Prostate gland (tissue), 2 donors: Measurements from ENCODE around the gene NAT14. TPM values are rescaled to one million over a fixed set of nuclear protein-coding genes. Genes with fewer than 3 reads are reported as not detected.

ENCODE experiments used
- DNase-seq: peaks from one replicate; pipeline ENCODE4 v3.0.0-alpha.2; 2019; ENCODE audit warnings: low spot score
- H3K27ac ChIP-seq, 2 donors: fragments of 200-600 bp; sonication (generic); 2 replicates each; pipeline ENCODE4 v1.5.1; 2017 to 2019
- H3K27me3 ChIP-seq: fragments of 200-600 bp; sonication (generic); replicated peaks from 2 replicates; pipeline ENCODE4 v1.5.1; 2019; ENCODE audit not compliant: insufficient read depth
- H3K36me3 ChIP-seq, 2 donors: fragments of 200-600 bp; sonication (generic); 1 replicate in 1 of 2; 2 replicates in 1 of 2; pipeline versions ENCODE4 v1.5.1 to v1.8.1; 2017 to 2019
- H3K4me1 ChIP-seq: fragments of 200-600 bp; sonication (generic); replicated peaks from 2 replicates; pipeline ENCODE4 v1.5.1; 2019
- H3K4me3 ChIP-seq, 2 donors: fragments of 200-600 bp; sonication (generic); 2 replicates each; pipeline ENCODE4 v1.5.1; 2017 to 2019
- H3K9me3 ChIP-seq: fragments of 200-600 bp; sonication (generic); 2 replicates; pipeline ENCODE4 v1.5.1; 2017
- CTCF ChIP-seq, 4 experiments: fragments of 200-600 bp in 2 of 4; fragments of 450-650 bp in 2 of 4; sonication (generic) in 2 of 4; IDR thresholded peaks; 1 replicate in 3 of 4; 2 replicates in 1 of 4; pipeline ENCODE4 v1.5.1; 2016 to 2019; ENCODE audit warnings: antibody characterized with exemption in 4 of 4, mild to moderate bottlenecking in 2 of 4, moderate library complexity in 2 of 4
- POLR2A ChIP-seq: fragments of 450-650 bp; IDR thresholded peaks from one replicate; pipeline ENCODE4 v1.6.1; 2016; ENCODE audit warnings: antibody characterized with exemption, mild to moderate bottlenecking
- POLR2AphosphoS5 ChIP-seq: sonication (generic); formaldehyde crosslinking; IDR thresholded peaks from one replicate; pipeline ENCODE4 v1.6.1; 2017; ENCODE audit warnings: antibody characterized with exemption
- WGBS: methylation state at CpG from one replicate; pipeline ENCODE4 v1.1.5; 2018; 5-methylcytosine and 5-hydroxymethylcytosine counted together
- intact Hi-C: fragments of 100-400 bp; cut with DNase I; formaldehyde crosslinking; loops from one replicate; pipeline ENCODE4 v1.14.2; 2022
- total RNA-seq, 2 donors: library from RNA; depleted of rRNA; stranded (reverse); fragments of >200 nt; gene quantifications; one replicate each; pipeline ENCODE4 v1.1.0, GENCODE V29; 2016

Gene NAT14
- total RNA-seq, 2 donors from 2014 or later, result 10.8 to 19.8 TPM

GRCh38 chr19:55440411-55441105, 44.4 kb upstream of the NAT14 start:
- Histone ChIP-seq H3K4me1 (no peaks in the 10 kb centered on the region), H3K4me3 (no peak overlapping the region), H3K9me3 (no peaks in the 10 kb centered on the region), H3K27me3 (peaks cover 45% of the 10 kb centered on the region), H3K36me3 (no peaks in the 10 kb centered on the region), H3K27ac (no peak overlapping the region)
- no peak for DNase-seq
- TF ChIP-seq POLR2AphosphoS5, result no peak
- no peak for TF ChIP-seq CTCF (IDR thresholded peaks at IDR 0.05)
- TF ChIP-seq POLR2A, result no peak
- 9% methylated on average over 39 of the region's 39 CpGs for WGBS
- intact Hi-C loops, result no loop called here

GRCh38 chr19:55441319-55441691, 43.7 kb upstream of the NAT14 start:
- Histone ChIP-seq H3K4me3 (no peak overlapping the region), H3K36me3 (no peaks in the 10 kb centered on the region), H3K27ac (no peak overlapping the region), H3K4me1 (no peaks in the 10 kb centered on the region), H3K9me3 (no peaks in the 10 kb centered on the region), H3K27me3 (peaks cover 45% of the 10 kb centered on the region)
- TF ChIP-seq POLR2AphosphoS5 (no peak), CTCF (IDR thresholded peaks at IDR 0.05) (no peak), POLR2A (no peak)
- 7% methylated on average over 21 of the region's 21 CpGs for WGBS
- intact Hi-C loops, result no loop called here
- DNase-seq, result no peak

- no peak for TF ChIP-seq POLR2AphosphoS5
- TF ChIP-seq CTCF (IDR thresholded peaks at IDR 0.05), result no peak
- no peak for TF ChIP-seq POLR2A
- WGBS, result 3% methylated on average over 31 of the region's 39 CpGs
- Histone ChIP-seq H3K4me3 (no peak overlapping the region), H3K36me3 (no peaks in the 10 kb centered on the region), H3K9me3 (no peaks in the 10 kb centered on the region), H3K27me3 (peaks cover 45% of the 10 kb centered on the region), H3K27ac (no peak overlapping the region), H3K4me1 (no peaks in the 10 kb centered on the region)
- no peak for DNase-seq
- intact Hi-C loops, result no loop called here
Observed at GRCh38 chr19:55441692-55442321, 43.2 kb upstream of the NAT14 start.

- Histone ChIP-seq H3K9me3 (no peaks in the 10 kb centered on the region), H3K36me3 (no peaks in the 10 kb centered on the region), H3K4me3 (no peak overlapping the region), H3K27ac (no peak overlapping the region), H3K4me1 (no peaks in the 10 kb centered on the region), H3K27me3 (peaks cover 45% of the 10 kb centered on the region)
- 2% methylated on average over 23 of the region's 72 CpGs for WGBS
- TF ChIP-seq POLR2AphosphoS5 (no peak), CTCF (IDR thresholded peaks at IDR 0.05) (no peak), POLR2A (no peak)
- DNase-seq, result no peak
- intact Hi-C loops, result no loop called here
Observed at GRCh38 chr19:55442372-55442961, 42.5 kb upstream of the NAT14 start.
